SU-DHL-6 (cell line): Measurements from ENCODE around the gene EFNB1.

Source experiments
- CTCF ChIP-seq: fragments of 200-600 bp; sonication (generic); IDR thresholded peaks from one replicate; pipeline ENCODE4 v1.5.1; 2017; ENCODE audit warnings: antibody characterized with exemption, mild to moderate bottlenecking, low read length, moderate library complexity; ENCODE audit not compliant: insufficient read depth, poor library complexity, severe bottlenecking
- EZH2phosphoT487 ChIP-seq: fragments of 200-600 bp; sonication (generic), shearing (Covaris generic); conservative IDR thresholded peaks from 2 replicates; pipeline ENCODE4 v1.6.1; 2018; ENCODE audit warnings: mild to moderate bottlenecking, antibody characterized with exemption, low read length, moderate library complexity, mixed read lengths

GRCh38 chrX:68827256-68827655 lies 1.6 kb upstream of the EFNB1 start:
- no peak for TF ChIP-seq CTCF
- no peak for TF ChIP-seq EZH2phosphoT487
